ENCODE results near the gene INPP5A.
A peak's percentile ranks its signal among the peaks of the same experiment; 100 is the strongest.

The INPP5A gene

GRCh38 chr10:132788831-132789219 is 251.2 kb downstream of the INPP5A start:
- H3K4ac ChIP-seq (ENCODE audit: low read length), result no peak overlapping the region
- H2BK15ac ChIP-seq (ENCODE audit: low read length), result no peak overlapping the region
- H3K14ac ChIP-seq (ENCODE audit: low read length), result no peak overlapping the region
- H3K18ac ChIP-seq (ENCODE audit: low read length), result peak overlapping the region; percentile 71
- peaks cover 0 to 4% of the 10 kb centered on the region in 2 donors for H3K9me3 ChIP-seq (replicated peaks in 1 of 2; ENCODE audit: control insufficient read depth in 2 of 2, insufficient read depth in 1 of 2, low read depth in 1 of 2, low read length in 2 of 2)
- no peaks in the 10 kb centered on the region for H3K79me1 ChIP-seq (ENCODE audit: low read depth, low read length)
- H2AK5ac ChIP-seq (ENCODE audit: low read depth, low read length), result no peak overlapping the region
- no peak overlapping the region for H2BK5ac ChIP-seq (ENCODE audit: low read length)
- no peak overlapping the region for H2BK120ac ChIP-seq (ENCODE audit: low read depth, low read length)
- peak overlapping the region; percentile 54 for H3K4me2 ChIP-seq (ENCODE audit: insufficient read depth, low read length, poor library complexity, severe bottlenecking)
- H3K23ac ChIP-seq (ENCODE audit: low read depth, low read length, poor library complexity), result no peak overlapping the region
- peak overlapping the region; percentile 90 for H2AFZ ChIP-seq (ENCODE audit: low read length)
- H3K9ac ChIP-seq (ENCODE audit: low read depth, low read length, poor library complexity), result no peak overlapping the region
- H3K4me1 ChIP-seq (ENCODE audit: control insufficient read depth in 2 of 2, insufficient read depth in 1 of 2, low read depth in 1 of 2, low read length in 2 of 2), result peaks cover 0 to 22% of the 10 kb centered on the region in 2 donors
- no peak overlapping the region for H2BK12ac ChIP-seq (ENCODE audit: low read length)
- peak overlapping the region in 1 of 2 donors; percentile 44 for H3K4me3 ChIP-seq (ENCODE audit: low read length in 2 of 2)
- no peak overlapping the region for H4K8ac ChIP-seq (ENCODE audit: low read depth, low read length)
- DNase-seq (ENCODE audit: low spot score), result peak; percentile 24
- H3K27ac ChIP-seq (replicated peaks; ENCODE audit: low read length), result no peak overlapping the region
- H3K27me3 ChIP-seq (ENCODE audit: control insufficient read depth in 3 of 3, insufficient read depth in 3 of 3, low read depth in 1 of 3, low read length in 3 of 3), result peaks cover 46 to 70% (median 64%) of the 10 kb centered on the region in 3 experiments
- no peaks in the 10 kb centered on the region for H3K36me3 ChIP-seq (replicated peaks in 1 of 2; ENCODE audit: control insufficient read depth in 2 of 2, insufficient read depth in 2 of 2, low read length in 2 of 2)
- WGBS, 2 donors (ENCODE audit: extremely low coverage in 2 of 2, insufficient read length in 2 of 2, insufficient replicate concordance in 1 of 2), result no CpG with 5 or more reads among the region's 30 CpGs
- H4K91ac ChIP-seq (ENCODE audit: low read depth, low read length, poor library complexity), result no peak overlapping the region

- H3K18ac ChIP-seq (ENCODE audit: low read length), result peak overlapping the region; percentile 33
- no peak overlapping the region for H3K9ac ChIP-seq (ENCODE audit: low read depth, low read length, poor library complexity)
- no peak overlapping the region for H3K4me3 ChIP-seq (ENCODE audit: low read length in 2 of 2)
- no peak overlapping the region for H2BK12ac ChIP-seq (ENCODE audit: low read length)
- no peak overlapping the region for H4K91ac ChIP-seq (ENCODE audit: low read depth, low read length, poor library complexity)
- peaks cover 2% of the 10 kb centered on the region for H3K79me1 ChIP-seq (ENCODE audit: low read depth, low read length)
- H3K27me3 ChIP-seq (ENCODE audit: control insufficient read depth in 3 of 3, insufficient read depth in 3 of 3, low read depth in 1 of 3, low read length in 3 of 3), result peaks cover 37 to 61% (median 55%) of the 10 kb centered on the region in 3 experiments
- no peaks in the 10 kb centered on the region for H3K36me3 ChIP-seq (replicated peaks in 1 of 2; ENCODE audit: control insufficient read depth in 2 of 2, insufficient read depth in 2 of 2, low read length in 2 of 2)
- H3K4me2 ChIP-seq (ENCODE audit: insufficient read depth, low read length, poor library complexity, severe bottlenecking), result no peak overlapping the region
- H3K4ac ChIP-seq (ENCODE audit: low read length), result no peak overlapping the region
- no peak overlapping the region for H2BK120ac ChIP-seq (ENCODE audit: low read depth, low read length)
- H3K23ac ChIP-seq (ENCODE audit: low read depth, low read length, poor library complexity), result peak overlapping the region; percentile 67
- no peak overlapping the region for H4K8ac ChIP-seq (ENCODE audit: low read depth, low read length)
- DNase-seq (ENCODE audit: low spot score), result no peak
- no CpG with 5 or more reads among the region's 15 CpGs for WGBS, 2 donors (ENCODE audit: extremely low coverage in 2 of 2, insufficient read length in 2 of 2, insufficient replicate concordance in 1 of 2)
- no peak overlapping the region for H2BK5ac ChIP-seq (ENCODE audit: low read length)
- H3K4me1 ChIP-seq (ENCODE audit: control insufficient read depth in 2 of 2, insufficient read depth in 1 of 2, low read depth in 1 of 2, low read length in 2 of 2), result peaks cover 0 to 22% of the 10 kb centered on the region in 2 donors
- no peaks in the 10 kb centered on the region for H3K9me3 ChIP-seq (replicated peaks in 1 of 2; ENCODE audit: control insufficient read depth in 2 of 2, insufficient read depth in 1 of 2, low read depth in 1 of 2, low read length in 2 of 2)
- H2AK5ac ChIP-seq (ENCODE audit: low read depth, low read length), result peak overlapping the region; percentile 65
- H2BK15ac ChIP-seq (ENCODE audit: low read length), result no peak overlapping the region
- H2AFZ ChIP-seq (ENCODE audit: low read length), result no peak overlapping the region
- no peak overlapping the region for H3K27ac ChIP-seq (replicated peaks; ENCODE audit: low read length)
- peak overlapping the region; percentile 79 for H3K14ac ChIP-seq (ENCODE audit: low read length)
Measured at GRCh38 chr10:132789659-132790148, 252.1 kb downstream of the INPP5A start.

GRCh38 chr10:132790470-132790869 is 252.9 kb downstream of the INPP5A start:
- Histone ChIP-seq H2AFZ (ENCODE audit: low read length) (no peak overlapping the region), H2BK12ac (ENCODE audit: low read length) (no peak overlapping the region), H4K8ac (ENCODE audit: low read depth, low read length) (no peak overlapping the region), H3K4ac (ENCODE audit: low read length) (no peak overlapping the region), H3K27me3 (ENCODE audit: control insufficient read depth in 3 of 3, insufficient read depth in 3 of 3, low read depth in 1 of 3, low read length in 3 of 3) (peaks cover 31 to 53% (median 49%) of the 10 kb centered on the region in 3 experiments), H2BK120ac (ENCODE audit: low read depth, low read length) (no peak overlapping the region), H4K91ac (ENCODE audit: low read depth, low read length, poor library complexity) (no peak overlapping the region), H3K9ac (ENCODE audit: low read depth, low read length, poor library complexity) (no peak overlapping the region), H2BK5ac (ENCODE audit: low read length) (no peak overlapping the region), H3K9me3 (replicated peaks in 1 of 2; ENCODE audit: control insufficient read depth in 2 of 2, insufficient read depth in 1 of 2, low read depth in 1 of 2, low read length in 2 of 2) (no peaks in the 10 kb centered on the region), H3K36me3 (replicated peaks in 1 of 2; ENCODE audit: control insufficient read depth in 2 of 2, insufficient read depth in 2 of 2, low read length in 2 of 2) (no peaks in the 10 kb centered on the region), H3K27ac (replicated peaks; ENCODE audit: low read length) (no peak overlapping the region), H3K18ac (ENCODE audit: low read length) (no peak overlapping the region), H3K79me1 (ENCODE audit: low read depth, low read length) (peaks cover 2% of the 10 kb centered on the region), H3K4me1 (ENCODE audit: control insufficient read depth in 2 of 2, insufficient read depth in 1 of 2, low read depth in 1 of 2, low read length in 2 of 2) (peaks cover 0 to 22% of the 10 kb centered on the region in 2 donors), H2AK5ac (ENCODE audit: low read depth, low read length) (no peak overlapping the region), H3K4me3 (ENCODE audit: low read length in 2 of 2) (no peak overlapping the region), H3K4me2 (ENCODE audit: insufficient read depth, low read length, poor library complexity, severe bottlenecking) (no peak overlapping the region), H3K23ac (ENCODE audit: low read depth, low read length, poor library complexity) (no peak overlapping the region), H2BK15ac (ENCODE audit: low read length) (no peak overlapping the region), H3K14ac (ENCODE audit: low read length) (no peak overlapping the region)
- no CpG with 5 or more reads among the region's 7 CpGs for WGBS, 2 donors (ENCODE audit: extremely low coverage in 2 of 2, insufficient read length in 2 of 2, insufficient replicate concordance in 1 of 2)
- DNase-seq (ENCODE audit: low spot score), result no peak

GRCh38 chr10:132790934-132791829 is 253.6 kb downstream of the INPP5A start:
- Histone ChIP-seq H3K27me3 (ENCODE audit: control insufficient read depth in 3 of 3, insufficient read depth in 3 of 3, low read depth in 1 of 3, low read length in 3 of 3) (peaks cover 28 to 49% (median 49%) of the 10 kb centered on the region in 3 experiments), H3K36me3 (replicated peaks in 1 of 2; ENCODE audit: control insufficient read depth in 2 of 2, insufficient read depth in 2 of 2, low read length in 2 of 2) (no peaks in the 10 kb centered on the region), H3K14ac (ENCODE audit: low read length) (peak overlapping the region; percentile 71), H3K9me3 (replicated peaks in 1 of 2; ENCODE audit: control insufficient read depth in 2 of 2, insufficient read depth in 1 of 2, low read depth in 1 of 2, low read length in 2 of 2) (no peaks in the 10 kb centered on the region), H2BK15ac (ENCODE audit: low read length) (peak overlapping the region; percentile 49), H2AFZ (ENCODE audit: low read length) (no peak overlapping the region), H3K4me1 (ENCODE audit: control insufficient read depth in 2 of 2, insufficient read depth in 1 of 2, low read depth in 1 of 2, low read length in 2 of 2) (peaks cover 0 to 21% of the 10 kb centered on the region in 2 donors), H3K79me1 (ENCODE audit: low read depth, low read length) (peaks cover 2% of the 10 kb centered on the region), H4K8ac (ENCODE audit: low read depth, low read length) (no peak overlapping the region), H3K9ac (ENCODE audit: low read depth, low read length, poor library complexity) (no peak overlapping the region), H3K4ac (ENCODE audit: low read length) (no peak overlapping the region), H3K4me3 (ENCODE audit: low read length in 2 of 2) (no peak overlapping the region), H3K27ac (replicated peaks; ENCODE audit: low read length) (no peak overlapping the region), H3K23ac (ENCODE audit: low read depth, low read length, poor library complexity) (no peak overlapping the region), H2BK12ac (ENCODE audit: low read length) (peak overlapping the region; percentile 58), H3K4me2 (ENCODE audit: insufficient read depth, low read length, poor library complexity, severe bottlenecking) (no peak overlapping the region), H3K18ac (ENCODE audit: low read length) (peak overlapping the region; percentile 64), H2AK5ac (ENCODE audit: low read depth, low read length) (peak overlapping the region; percentile 75), H2BK120ac (ENCODE audit: low read depth, low read length) (no peak overlapping the region), H4K91ac (ENCODE audit: low read depth, low read length, poor library complexity) (no peak overlapping the region), H2BK5ac (ENCODE audit: low read length) (no peak overlapping the region)
- no CpG with 5 or more reads among the region's 31 CpGs for WGBS, 2 donors (ENCODE audit: extremely low coverage in 2 of 2, insufficient read length in 2 of 2, insufficient replicate concordance in 1 of 2)
- no peak for DNase-seq (ENCODE audit: low spot score)

Data from neuronal stem cell (in vitro differentiated cells).